HG03457 (cell line): ENCODE measurements around the gene HACD2.

Experiments used
- ATAC-seq: cut with Tn5 transposase; IDR thresholded peaks from one replicate; pipeline ENCODE4 v1.9.1; 2021; ENCODE audit warnings: moderate number of reproducible peaks; ENCODE audit not compliant: unreplicated experiment

Gene HACD2

DNA sequence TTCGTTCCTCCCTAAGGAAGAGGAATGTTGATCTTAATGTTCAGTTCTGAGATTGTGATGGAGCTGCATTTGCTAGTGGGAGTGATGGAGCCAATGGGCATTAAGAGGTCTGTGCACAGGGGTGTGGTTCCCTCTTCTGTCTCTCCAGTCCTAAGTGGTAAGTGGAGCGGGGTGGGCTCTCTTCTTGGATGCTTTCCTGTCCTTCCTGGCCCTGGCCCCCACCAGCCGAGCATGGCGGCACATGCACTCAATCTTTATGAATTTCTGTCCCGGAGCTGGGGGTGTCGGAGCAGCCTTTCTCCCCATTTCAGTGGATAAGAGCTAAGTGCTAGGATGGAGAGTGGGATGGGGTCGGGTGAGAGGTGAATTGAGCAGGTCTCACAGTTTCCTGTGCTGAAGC, 98.4 kb downstream of the HACD2 start:
- ATAC-seq: no peak

DNA sequence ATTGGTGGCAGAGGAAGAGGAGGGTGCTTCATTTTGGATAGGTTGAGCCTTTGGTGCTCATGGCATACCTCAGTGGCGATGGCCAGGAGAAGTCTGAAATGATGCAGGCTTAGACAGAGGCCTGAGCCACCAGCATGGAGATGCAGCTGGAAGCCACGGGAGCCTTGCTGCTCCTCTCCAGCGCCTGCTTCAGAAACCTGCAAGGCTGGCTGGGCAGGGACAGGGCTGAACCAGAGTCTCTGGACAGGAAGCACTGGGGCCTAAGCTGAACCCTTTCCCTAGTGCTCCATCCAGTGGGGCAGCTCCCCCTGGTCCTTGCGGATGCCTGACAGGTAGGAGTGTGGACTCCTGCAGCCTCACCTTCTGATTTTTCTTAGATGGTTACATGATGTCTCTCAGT, 99.3 kb downstream of the HACD2 start:
- no peak for ATAC-seq

DNA sequence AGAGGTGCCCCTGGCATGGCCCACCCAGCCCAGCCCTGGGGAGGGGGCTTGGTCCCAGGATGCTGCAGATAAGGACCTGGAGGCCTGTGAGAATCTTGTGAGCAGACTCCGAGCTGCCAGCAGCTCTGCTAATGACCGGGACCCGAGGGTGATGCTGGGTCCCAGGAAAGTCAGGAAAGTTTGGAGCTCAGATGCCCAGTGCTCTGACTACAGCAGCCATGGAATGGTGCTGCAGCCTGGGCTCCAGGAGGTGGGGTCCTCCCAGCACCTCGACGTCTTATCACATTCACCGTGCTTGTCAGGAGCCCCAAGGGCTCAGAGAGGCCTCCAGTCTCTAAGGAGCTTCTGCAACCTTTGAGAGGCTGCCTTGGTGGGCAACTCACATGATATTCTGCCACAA, 101.7 kb downstream of the HACD2 start:
- no peak for ATAC-seq

DNA sequence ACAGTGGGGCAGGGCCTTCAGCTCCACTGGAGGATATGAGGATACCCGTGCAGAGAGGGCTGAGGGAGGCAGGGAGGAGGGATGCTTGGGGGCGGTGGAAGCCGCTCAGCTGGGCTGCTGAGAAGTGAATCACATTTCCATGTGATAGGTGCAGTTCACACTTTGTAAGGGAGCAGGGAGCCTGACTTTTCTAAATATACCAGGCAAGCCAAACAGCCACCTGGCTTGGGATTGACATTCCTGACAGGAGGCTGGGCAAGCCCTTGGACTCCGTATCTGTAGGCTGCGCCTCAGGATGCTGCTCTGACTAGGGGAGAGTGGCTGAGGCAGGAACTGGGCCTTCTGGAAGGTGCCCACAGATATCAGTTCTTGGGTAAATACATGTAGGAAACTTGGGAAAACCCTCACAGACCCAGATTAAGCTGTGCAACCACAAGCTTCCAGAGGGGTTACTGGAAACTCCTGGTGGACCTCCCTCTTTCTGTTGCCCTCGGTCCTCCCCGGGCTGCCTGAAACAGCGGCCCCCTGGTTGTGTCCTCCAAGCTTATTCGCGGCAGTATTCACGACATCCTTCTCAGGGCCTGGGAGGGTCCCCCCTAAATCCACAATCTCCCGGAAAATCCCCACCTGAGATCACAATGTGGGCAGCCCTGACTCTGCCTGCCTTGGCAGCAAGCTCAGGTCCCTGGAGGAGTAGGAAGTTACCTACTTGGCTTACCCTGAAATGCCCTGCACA, 103.0 kb downstream of the HACD2 start:
- no peak for ATAC-seq

DNA sequence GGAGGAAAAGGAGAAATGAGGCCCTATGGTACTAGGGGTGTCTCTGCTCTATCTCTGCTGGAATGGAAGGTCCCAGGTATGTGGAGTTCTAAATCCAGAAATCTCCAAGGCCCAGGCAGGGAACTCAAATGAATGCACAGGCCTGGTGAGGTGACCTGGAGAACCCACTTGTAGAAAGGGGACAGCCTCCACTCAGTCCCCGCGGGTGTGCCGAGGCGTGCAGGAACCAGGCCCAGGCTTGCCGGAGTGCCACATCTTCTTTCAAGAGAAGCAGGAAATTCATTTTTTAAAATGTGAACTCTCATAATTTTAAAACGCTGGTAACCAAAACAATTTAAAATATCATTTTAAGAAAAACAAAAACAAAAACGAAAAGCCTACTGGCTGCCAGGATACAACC, 103.8 kb downstream of the HACD2 start:
- no peak for ATAC-seq

DNA sequence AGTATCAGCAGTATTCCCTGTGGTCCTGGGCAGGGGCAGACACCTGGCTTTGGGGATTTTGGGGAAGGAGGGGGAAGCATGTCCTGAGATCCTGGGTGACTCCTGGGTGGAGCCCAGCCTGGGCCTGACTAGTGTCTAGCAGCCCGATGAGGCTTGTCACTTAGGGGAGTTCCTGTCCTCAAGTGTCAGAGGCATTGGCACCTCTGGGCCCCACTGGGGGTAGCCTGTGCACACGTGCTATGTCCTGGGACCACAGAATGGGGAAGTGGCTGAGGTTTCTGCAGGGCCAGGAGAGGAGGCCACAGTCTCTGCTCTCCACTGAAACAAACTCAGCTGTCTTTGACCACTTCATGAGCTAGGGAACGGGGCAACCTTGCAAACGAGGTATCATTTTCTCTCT, 104.4 kb downstream of the HACD2 start:
- ATAC-seq: no peak

DNA sequence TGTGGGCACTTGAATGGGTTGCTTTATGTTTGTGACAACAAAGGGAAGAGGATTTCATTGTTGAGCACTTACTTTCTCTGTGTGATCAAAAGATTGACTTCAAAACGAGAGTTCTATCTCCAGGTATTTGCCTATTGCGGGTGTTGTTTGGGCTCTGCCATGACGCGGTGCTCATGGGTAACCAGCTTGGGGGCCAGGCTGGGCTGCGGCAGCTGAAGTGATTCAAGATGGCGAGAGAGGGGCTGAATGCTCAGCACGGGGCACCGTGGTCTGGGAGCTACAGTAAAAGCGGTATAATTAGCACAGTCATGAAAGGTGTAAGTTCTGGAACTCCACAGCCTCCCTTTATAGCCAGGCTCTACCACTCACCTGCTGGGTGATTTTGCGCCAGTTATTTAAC, 105.0 kb downstream of the HACD2 start:
- no peak for ATAC-seq

DNA sequence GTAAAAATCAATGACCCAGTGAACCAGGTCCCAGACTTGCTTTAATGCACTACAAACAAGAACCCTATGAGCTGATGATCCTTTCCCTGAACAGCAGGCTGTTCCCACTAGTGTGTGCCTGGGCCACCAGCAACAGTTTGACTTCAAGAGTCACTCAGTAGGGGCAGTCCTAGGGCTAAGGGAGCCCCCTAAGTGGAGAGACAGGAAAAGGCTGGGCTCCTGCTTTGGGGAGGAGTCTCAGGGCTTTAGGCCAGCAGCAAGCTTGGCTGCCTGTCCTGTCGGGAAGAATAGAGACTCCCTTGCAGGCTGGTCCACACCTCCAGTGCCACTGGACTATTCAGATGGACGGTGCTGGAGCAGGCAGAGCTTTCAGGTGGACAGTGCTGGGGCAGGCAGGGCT, 106.5 kb downstream of the HACD2 start:
- no peak for ATAC-seq

DNA sequence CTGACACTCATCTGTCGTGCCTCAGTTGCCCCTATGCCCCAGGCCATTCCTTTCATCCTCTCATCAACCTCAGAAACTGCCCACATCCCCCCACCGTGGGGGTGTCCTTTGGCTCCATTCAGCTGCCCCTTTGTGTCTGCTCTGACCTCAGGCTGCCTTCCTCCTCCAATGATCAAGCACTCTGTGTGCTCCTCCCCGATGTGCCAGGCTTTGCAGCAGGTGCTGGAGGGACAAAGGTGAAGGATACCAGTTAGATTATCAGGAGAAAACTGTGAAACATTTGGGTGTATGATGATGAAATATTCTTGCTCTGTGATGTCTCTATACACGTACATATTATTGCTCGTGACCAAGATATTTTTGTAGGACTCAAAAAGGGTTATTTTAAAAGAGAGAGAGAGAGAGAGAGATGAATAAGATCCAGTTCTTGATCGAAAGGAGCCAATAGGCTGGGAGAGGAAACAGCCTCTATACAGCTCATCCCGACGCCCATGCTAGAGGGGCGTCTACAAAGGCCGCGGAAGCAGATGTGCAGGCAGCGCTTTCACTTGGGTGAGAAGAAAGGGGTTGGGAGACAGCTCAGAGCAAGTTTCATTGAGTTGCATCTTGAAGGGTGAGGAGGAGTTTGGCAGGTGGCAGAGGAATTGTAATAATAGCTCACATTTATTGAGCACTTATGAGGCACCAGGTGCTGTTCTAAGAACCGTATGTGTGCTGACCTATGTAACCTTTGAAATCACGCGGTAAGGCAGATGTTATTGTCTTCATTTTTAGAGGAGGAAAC, 107.7 kb downstream of the HACD2 start:
- no peak for ATAC-seq

DNA sequence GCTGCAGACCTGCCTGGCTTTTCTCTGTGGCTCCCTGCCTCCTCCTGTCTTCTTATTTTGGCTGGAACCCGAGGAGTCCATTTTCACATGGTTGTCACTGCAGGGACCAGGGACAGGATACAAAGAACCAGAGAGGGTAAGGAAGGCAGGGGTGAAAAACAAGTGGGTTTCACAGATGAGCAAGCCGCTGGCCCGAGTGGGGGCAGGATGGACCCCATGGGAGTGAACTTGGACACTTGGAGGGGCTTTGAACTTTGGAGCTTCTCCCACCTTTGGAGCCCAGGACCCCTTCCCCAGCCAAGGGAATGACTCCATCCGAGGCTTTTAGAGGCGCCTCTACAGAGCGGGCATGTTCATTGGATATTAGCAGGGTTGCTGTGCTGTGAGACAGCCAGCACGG, 109.1 kb downstream of the HACD2 start:
- no peak for ATAC-seq

DNA sequence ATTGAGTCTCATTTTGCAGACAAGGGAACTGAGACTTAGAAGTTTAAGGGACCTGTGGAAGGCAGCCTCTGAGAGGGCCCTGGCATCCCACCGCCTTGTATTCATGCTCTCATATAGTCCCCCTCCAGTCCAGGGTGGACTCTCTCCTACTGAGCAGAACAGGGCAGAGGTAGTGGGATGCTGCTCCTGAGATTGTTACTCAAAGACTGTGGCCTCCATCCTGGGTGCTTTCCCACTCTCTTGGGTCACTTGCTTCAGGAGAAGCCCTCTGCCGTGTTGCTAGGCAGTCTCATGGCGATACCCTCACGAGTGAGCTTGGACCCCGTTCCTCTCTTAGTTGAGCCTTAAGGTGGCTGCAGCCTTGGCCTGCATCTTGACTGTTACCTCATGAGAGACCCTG, 113.7 kb downstream of the HACD2 start:
- ATAC-seq: no peak

DNA sequence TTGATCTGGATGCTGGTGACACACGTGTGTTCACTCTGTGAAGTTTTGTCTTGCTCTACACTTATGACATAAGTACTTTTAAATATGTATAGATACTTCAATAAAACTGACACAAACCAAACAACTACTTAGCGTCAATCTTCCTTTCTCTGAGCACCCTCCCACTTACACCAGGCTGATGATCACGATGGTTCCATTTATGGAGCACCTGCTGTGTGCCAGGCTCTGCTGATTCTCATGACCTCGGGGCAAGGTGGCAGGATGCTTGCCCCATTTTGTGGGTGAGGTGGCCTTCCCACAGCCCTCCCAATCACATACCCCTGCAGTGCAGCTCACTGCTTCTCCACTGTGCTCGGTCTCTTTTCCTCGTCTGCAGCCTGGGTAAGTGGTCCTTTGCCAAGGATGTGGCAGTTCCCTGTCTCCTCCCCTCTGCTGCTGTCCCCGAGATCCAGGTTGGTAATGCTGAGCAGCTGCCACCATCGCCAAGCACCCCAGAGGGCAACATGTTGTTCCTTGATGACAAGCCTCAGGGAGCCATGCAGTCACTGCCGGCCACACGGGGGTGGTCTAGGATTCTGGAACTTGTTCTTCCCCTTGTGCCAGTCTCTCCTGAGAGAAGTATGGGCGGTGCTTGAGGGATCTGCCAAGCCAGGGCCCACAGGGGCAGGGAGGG, 115.4 kb downstream of the HACD2 start:
- no peak for ATAC-seq

DNA sequence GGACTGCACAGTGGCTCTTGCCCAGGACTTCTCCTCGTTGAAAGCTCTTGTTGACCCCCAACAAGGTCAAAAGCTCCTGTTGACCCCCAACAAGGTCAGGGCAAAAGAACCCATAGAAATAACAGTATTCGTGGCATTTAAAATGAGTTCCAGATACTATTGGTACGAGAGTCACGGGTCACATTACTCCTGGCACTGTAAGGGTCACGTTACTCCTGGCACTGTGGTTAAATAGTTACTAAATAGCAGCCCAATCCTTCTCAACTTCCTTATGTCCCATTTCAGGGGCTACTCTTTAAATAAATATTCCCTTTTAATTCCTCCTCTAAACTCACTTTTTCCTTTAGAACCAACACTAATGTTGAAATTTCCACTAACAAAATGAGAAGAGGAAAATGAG, 117.8 kb downstream of the HACD2 start:
- no peak for ATAC-seq

DNA sequence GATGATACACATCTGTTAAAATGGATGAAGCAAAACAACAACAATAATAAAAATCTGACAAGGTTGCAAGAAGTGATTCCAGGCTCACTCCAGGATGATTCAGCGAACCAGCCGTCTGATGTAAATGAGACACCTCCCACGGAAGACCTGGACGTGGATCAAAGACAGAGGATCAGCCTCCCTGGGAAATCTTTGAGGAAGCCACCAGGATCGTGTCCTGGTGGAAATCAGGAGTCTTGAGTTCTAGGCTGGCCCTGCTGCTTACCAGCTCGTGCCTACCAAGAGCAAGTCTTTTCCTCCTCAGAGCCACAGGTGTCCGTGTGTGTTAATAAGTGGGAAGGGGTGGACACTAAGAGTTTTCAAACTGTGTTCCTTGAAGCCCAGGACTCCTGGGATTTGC, 120.6 kb downstream of the HACD2 start:
- no peak for ATAC-seq

DNA sequence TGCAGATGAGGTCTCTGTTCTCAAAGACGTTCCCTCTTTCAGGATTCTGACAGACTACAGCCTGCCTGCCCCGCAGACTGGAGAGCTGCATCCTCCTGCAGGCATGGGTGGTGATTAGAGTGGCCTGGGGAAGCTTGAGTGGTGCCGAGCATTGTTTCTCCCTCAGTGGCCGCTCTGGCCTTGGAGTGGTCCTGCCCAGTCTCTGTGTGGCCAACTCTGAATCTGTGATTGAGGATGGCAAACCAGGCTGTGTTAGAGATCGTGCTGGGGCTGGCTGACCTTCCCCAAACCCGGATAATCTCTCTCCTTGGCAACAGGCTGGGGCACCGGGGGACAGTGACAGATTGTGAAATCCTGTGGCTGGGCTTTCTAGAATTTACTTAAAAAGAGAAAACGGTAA, 125.0 kb downstream of the HACD2 start:
- ATAC-seq: no peak

DNA sequence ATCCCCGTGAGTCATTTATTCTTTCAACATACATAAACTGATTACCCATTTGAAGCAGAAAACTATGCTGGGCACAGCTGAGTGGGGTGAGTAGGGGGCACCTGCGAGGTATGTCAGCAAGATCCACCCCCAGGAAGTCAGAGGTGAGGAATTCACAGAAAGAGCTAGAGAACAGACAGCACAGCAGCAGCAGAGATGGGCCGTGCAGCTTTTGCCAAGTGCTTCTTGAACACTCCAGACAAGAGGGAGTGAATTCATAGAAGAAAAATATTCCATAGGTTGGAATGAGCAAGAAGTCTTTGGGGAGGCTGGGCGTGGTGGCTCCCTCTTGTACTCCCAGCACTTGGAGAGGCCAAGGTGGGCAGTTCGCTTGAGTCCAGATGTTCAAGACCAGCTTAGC, 126.6 kb downstream of the HACD2 start:
- no peak for ATAC-seq

DNA sequence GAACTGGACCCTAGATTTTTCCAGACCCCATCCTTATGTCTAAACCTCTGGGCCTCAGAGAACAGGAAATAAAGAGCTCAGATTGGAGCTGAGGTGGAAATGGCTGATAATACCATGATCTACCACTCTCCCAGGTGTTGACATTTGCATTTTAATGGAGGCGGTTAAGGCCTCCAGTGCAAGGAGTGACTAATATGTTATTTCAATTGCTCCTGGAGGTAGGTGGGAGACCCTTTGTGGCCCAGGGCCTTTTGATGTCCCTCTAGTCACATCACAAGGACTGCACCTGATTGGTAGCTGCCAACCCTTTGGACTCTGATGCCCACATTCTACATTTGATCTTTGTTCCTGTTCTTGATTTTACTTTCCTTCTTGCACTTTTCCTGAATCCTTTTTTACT, 127.0 kb downstream of the HACD2 start:
- ATAC-seq: no peak

DNA sequence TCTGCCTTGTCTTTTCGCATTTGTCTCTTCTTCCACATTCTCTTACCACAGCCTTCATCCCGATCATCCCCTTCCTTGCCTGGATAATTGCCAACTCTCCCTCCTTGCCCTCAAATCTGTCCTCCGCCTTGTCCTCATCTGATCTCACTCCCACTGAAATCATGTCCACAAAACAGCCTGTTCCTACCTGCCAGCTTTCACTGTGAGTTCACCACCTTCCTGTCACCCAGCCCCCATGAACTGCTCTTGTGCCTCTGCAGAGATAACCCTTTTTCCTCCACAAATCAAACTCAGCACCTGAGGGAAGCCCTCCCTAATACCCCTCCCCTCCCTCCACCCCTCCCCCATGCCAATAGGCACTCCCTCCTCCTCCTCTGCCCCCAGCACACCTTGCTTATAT, 131.2 kb downstream of the HACD2 start:
- no peak for ATAC-seq

DNA sequence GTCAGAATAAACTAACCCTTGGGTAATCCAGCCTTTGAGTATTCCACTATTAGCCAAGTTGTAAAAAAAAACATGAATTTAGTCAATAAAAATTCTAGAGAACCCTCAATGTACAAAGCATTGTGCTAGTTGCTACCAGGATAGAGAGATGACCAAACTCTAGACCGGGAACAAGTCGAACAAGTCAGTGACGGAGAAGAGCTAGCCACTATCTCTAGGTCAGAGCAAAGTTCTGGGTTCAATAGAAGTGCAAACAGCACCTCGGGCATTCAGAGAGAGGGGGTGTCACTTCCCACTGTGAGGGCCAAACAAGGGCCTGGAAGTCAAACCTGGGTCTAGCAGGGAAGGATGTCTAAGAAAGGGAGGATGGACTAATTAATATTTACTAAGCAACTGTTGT, 133.7 kb downstream of the HACD2 start:
- ATAC-seq: no peak

DNA sequence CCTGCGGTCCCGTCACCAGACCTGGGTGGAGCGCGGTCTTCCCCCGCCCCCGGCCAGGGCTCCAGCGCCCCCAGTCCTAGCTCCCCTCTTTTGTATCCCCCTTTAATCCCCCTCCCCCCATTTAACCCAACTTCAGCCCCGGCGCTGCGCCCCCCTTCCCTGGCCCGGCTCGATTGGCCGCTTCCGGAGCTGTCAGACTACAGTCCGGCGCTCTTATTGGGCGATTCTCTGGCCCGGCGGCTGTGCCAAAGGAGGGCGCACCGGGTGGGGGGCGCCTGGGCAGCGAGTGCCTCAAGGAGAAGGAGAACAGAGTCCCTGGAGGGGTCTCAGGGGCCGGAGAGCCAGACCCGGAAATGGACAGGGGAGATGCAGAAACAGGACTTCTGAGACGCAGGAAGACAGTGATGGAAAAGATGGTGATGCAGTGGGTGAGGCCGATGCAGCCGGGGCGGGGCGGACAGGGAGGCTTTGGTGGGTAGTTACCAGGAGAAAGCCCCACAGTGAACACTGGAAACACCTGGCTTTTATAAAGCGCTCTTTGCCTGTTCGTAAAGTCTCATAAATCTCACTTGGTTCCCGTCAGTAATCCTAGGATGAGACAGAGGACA, 134.8 kb downstream of the HACD2 start:
- ATAC-seq: no peak

DNA sequence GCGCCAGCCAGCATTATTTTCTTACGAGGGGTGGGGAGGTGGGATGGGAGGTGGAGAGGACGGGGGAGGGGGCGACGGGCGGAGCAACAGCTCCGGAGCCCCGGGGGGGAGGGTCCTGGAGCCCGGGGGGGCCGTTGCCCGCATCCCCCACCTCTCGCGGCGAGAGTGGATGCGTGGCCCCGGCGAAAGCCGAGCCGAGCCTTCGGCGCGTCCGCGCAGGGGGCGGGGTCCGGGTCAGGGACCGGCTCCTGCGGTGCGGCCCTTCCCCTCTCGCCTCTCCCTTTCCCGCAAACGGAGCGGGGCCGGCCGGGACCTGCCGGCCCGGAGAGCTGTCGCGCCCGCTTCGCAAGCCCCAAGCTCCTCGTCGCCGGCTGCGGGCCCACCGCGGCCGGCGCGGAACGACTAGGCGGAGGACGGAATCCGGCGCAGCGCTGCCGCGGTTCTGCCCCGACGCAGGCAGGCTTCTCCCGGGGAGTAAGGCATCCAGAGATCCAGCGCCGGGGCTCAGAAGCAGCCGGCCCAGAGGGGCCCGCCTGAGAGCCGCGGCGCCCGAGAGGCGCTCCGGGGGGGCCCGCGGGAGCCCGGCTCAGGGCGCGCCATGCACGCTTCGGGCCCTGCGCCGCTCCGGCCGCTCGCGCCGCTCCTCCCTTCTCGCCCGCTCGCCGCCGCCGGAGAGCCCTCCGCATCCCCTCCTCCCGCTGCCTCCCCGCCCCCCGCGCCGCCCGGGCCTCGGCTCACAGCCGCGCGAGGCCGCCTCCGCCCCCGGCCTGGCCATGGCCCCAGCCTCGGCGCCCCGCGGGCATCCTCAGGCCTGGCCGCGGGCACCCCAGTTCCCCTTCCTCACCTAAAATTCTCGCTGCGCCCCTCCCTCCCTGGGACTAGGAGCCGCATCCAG, 135.5 kb downstream of the HACD2 start:
- ATAC-seq: no peak
